ENCODE results near the gene NEDD8.
A peak's percentile ranks its signal among the peaks of the same experiment; 100 is the strongest.

Gene NEDD8

DNA sequence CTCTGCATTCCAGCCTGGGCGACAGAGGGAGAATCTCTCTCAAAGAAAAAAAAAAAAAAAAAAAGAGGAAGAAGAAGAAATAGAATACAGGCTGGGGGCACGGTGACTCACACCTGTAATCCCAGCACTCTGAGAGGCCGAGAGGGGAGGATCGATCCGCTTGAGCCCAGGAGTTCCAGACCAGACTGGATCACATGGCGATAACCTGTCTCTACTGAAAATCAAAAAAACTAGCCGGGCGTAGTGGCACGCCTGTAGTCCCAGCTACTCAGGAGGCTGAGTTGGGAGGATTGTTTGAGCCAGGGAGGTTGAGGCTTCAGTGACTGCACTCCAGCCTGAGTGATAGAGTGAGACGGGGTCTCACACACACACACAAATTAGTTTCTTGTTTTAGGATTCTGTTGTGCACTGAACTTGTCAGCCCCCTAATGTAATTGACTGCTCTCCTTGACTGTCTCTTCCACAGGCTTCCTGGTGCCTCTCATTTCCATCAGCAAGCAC lies 11.2 kb upstream of the NEDD8 start:
- TF ChIP-seq, protein P1, sequence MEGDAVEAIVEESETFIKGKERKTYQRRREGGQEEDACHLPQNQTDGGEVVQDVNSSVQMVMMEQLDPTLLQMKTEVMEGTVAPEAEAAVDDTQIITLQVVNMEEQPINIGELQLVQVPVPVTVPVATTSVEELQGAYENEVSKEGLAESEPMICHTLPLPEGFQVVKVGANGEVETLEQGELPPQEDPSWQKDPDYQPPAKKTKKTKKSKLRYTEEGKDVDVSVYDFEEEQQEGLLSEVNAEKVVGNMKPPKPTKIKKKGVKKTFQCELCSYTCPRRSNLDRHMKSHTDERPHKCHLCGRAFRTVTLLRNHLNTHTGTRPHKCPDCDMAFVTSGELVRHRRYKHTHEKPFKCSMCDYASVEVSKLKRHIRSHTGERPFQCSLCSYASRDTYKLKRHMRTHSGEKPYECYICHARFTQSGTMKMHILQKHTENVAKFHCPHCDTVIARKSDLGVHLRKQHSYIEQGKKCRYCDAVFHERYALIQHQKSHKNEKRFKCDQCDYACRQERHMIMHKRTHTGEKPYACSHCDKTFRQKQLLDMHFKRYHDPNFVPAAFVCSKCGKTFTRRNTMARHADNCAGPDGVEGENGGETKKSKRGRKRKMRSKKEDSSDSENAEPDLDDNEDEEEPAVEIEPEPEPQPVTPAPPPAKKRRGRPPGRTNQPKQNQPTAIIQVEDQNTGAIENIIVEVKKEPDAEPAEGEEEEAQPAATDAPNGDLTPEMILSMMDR (conservative IDR thresholded peaks at IDR 0.05; ENCODE audit: low read depth), result no peak
- CTCF ChIA-PET, result interaction anchor here (0.6 to 4.1 kb wide), 12 partner anchors 8 to 103 kb away, joined by 3 to 51 read pairs (median 4); partner anchors contain the start of genes CIDEB, DHRS1, LTB4R2 and NOP9
- peak overlapping the region; percentile 97 for H3K27ac ChIP-seq
- POLR2A ChIA-PET (ENCODE audit: low non-redundant PET), result interaction anchor here (0.7 to 2.8 kb wide), 6 partner anchors 12 to 56 kb away, joined by 3 to 17 read pairs (median 8); partner anchors contain the start of genes DHRS1, NOP9 and RABGGTA
- no peak for DNase-seq (ENCODE audit: low spot score)

DNA sequence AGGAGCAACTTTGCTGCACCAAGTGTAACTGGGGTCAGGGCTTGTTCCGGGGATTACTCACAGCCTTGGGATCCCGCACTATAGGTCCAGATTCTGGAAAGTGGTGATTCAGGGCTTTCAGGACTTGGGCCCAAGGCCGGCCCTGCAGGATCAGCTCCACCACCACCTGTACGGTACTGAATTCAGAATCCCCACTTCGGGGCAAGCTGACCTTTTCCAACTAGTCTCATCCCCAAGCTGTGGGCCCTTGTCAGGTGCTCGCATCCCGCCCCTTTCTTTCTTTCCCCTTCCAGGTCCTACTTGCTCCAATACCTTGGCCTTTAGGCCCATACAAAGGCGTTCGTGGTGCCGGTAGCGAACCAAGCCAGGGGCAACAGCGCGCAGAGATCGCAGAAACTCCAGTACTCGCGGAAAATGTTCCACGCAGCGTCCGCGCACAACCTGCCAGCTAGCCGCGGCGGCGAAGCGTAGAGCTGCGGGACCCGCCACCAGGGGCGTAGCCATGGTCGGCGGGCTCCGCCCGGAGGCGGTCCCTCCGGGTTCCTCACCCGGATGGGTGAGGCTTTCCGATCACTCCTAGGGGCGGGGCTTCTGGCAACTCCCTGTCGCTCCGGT lies 9.8 kb upstream of the NEDD8 start:
- peak; percentile 97 for DNase-seq (ENCODE audit: low spot score)
- POLR2A ChIA-PET (ENCODE audit: low non-redundant PET), result interaction anchor here (0.6 to 2.8 kb wide), 13 partner anchors 19 to 128 kb away, joined by 3 to 17 read pairs (median 4); partner anchors contain the start of genes DHRS1, EMC9, NOP9 and RABGGTA
- TF ChIP-seq, protein P1 (conservative IDR thresholded peaks at IDR 0.05; ENCODE audit: low read depth), result no peak

DNA sequence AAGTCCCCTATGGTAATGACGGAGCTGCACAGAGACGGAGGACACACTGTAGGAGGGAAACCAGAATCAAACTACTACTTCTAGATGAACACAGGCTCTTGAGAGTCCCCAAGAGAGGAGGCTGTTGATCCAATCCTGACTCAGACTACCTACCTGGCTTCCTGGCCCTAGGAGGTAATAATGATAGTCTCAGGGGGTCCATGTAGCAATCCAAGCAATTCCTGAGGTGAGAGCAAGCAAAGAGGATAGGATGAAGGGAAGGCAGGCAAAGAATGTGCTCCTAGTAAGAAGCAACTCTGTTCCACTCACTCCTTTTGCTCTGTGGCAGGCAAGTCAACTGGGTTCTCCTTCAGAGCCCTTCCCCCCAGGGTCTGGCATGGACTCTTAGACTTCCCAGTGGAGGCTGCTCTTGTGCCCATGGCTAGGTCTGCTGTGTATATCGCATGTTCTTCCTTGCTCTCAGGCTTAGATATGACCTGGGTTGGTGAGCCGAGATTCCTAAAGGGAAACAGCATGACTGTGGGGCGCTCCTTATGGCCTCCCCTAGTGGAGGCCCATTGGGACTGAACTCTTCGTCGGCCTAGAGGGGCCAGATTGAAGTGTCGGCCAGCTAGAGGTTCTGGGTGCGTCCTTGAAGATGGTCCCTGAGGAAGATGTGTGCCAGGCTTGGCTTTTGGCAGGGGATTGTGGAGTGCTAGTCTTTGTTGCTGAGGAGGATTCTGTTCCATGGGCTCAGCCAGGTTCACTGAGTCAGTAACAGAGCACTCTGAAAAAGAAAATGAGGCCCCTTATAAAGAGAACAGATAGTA lies 8.1 kb upstream of the NEDD8 start:
- peak overlapping the region; percentile 97 for H3K27ac ChIP-seq

More for the DNA sequence above, 9.8 kb upstream of the NEDD8 start:
- CTCF ChIA-PET, result interaction anchor here (0.6 to 4.1 kb wide), 10 partner anchors 15 to 79 kb away, joined by 3 to 51 read pairs (median 4); partner anchors contain the start of genes DHRS1, LTB4R2, NOP9 and RABGGTA
- H3K27ac ChIP-seq, result peak overlapping the region; percentile 97

DNA sequence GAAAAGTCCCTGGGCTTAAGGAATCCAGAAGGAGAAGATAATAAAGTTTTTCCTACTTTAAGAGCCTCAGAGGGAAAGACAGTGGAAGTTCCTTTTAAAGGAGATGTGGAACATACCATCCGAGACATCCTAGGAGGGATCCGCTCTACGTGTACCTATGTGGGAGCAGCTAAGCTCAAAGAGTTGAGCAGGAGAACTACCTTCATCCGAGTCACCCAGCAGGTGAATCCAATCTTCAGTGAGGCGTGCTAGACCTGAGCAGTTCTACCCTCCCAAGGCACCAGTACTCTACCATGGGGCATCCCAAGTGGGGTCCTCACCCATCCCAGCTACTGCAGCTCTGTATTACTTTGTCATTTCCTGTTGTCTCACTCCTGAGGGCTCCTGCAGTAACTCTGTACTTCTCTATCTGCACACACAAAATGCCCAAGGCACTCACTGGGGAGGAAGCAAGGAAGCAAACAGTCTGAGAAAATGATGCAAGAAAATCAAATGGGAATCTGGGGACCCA lies 6.4 kb upstream of the NEDD8 start:
- peak overlapping the region; percentile 42 for H3K27ac ChIP-seq
- no peak for DNase-seq (ENCODE audit: low spot score)
- CTCF ChIA-PET, result no interaction called here
- POLR2A ChIA-PET (ENCODE audit: low non-redundant PET), result interaction anchor here (0.7 kb wide), 1 partner anchor 22 kb away, joined by 3 read pairs; no protein-coding TSS in a partner anchor
- TF ChIP-seq, protein P1 (conservative IDR thresholded peaks at IDR 0.05; ENCODE audit: low read depth), result no peak

More for the DNA sequence above, 8.1 kb upstream of the NEDD8 start:
- CTCF ChIA-PET, result no interaction called here
- no peak for DNase-seq (ENCODE audit: low spot score)
- POLR2A ChIA-PET (ENCODE audit: low non-redundant PET), result no interaction called here
- TF ChIP-seq, protein P1 (conservative IDR thresholded peaks at IDR 0.05; ENCODE audit: low read depth), result no peak

DNA sequence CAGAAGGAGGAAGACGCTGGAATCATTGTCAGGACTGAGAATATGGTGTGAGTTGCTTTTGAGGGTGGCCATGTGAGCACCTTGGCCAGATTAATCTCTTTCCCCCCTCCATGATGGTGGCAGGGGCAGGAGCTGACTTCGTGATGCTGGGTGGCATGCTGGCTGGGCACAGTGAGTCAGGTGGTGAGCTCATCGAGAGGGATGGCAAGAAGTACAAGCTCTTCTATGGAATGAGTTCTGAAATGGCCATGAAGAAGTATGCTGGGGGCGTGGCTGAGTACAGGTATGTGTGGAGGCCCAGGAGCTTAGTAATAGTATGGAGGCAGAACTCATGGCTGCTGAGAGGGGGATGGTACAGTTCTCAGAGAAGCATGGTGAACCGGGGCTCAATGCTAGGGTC lies 6.0 kb upstream of the NEDD8 start:
- ChIA-PET CTCF (no interaction called here), POLR2A (ENCODE audit: low non-redundant PET) (no interaction called here)
- TF ChIP-seq, protein P1 (conservative IDR thresholded peaks at IDR 0.05; ENCODE audit: low read depth), result no peak
- H3K27ac ChIP-seq, result peak overlapping the region; percentile 42
- peak; percentile 58 for DNase-seq (ENCODE audit: low spot score)

DNA sequence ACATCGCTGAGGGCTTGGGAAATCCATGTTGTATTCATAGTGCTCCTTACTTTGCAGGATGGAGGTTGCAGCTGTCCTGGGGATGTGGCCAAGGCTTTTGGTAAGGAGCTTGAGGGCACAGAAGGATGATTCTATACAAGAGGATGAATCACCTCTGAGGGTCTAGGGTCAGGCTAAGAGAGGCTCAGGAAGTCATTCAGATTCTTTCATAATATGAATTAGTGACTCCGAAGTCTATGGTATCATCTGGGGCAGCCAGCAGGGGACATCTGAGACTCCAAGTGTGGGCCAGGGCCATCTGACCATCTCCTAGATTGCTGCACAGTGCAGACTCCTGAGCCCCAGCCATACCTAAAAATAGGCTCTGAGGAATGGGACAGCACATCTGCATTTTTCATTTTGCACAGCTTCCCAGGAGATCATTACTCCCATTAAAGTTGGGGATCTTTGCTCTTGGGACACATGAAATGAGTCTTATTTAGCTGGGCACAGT lies 5.3 kb upstream of the NEDD8 start:
- ChIA-PET CTCF (interaction anchor here (0.5 kb wide), 1 partner anchor 226 kb away, joined by 5 read pairs; no protein-coding TSS in a partner anchor), POLR2A (ENCODE audit: low non-redundant PET) (no interaction called here)
- TF ChIP-seq, protein P1 (conservative IDR thresholded peaks at IDR 0.05; ENCODE audit: low read depth), result no peak
- peak overlapping the region; percentile 42; the same call in 1 of the 2 replicates for H3K27ac ChIP-seq
- DNase-seq (ENCODE audit: low spot score), result no peak
